ENCODE data around the gene ZNF783.

Gene ZNF783

GRCh38 chr7:149296368-149296767 is 34.4 kb downstream of the ZNF783 start:
- H3K27me3 ChIP-seq (ENCODE audit: control insufficient read depth, insufficient read depth, low read length) = no peaks in the 10 kb centered on the region
- no peaks in the 10 kb centered on the region for H3K36me3 ChIP-seq (ENCODE audit: control insufficient read depth, insufficient read depth, low read length)
- H3K4me1 ChIP-seq (ENCODE audit: control insufficient read depth, insufficient read depth, low read length) = no peaks in the 10 kb centered on the region
- H3K9ac ChIP-seq (ENCODE audit: low read length) = no peak overlapping the region
- H3K9me3 ChIP-seq (ENCODE audit: control insufficient read depth, low read length) = no peaks in the 10 kb centered on the region
- no peak overlapping the region for H3K4me3 ChIP-seq (ENCODE audit: low read length)

GRCh38 chr7:149297034-149297755 is 35.2 kb downstream of the ZNF783 start:
- H3K4me3 ChIP-seq (ENCODE audit: low read length) = no peak overlapping the region
- no peaks in the 10 kb centered on the region for H3K36me3 ChIP-seq (ENCODE audit: control insufficient read depth, insufficient read depth, low read length)
- no peaks in the 10 kb centered on the region for H3K9me3 ChIP-seq (ENCODE audit: control insufficient read depth, low read length)
- no peaks in the 10 kb centered on the region for H3K4me1 ChIP-seq (ENCODE audit: control insufficient read depth, insufficient read depth, low read length)
- H3K27me3 ChIP-seq (ENCODE audit: control insufficient read depth, insufficient read depth, low read length) = no peaks in the 10 kb centered on the region
- H3K9ac ChIP-seq (ENCODE audit: low read length) = no peak overlapping the region

GRCh38 chr7:149300620-149301285 is 38.8 kb downstream of the ZNF783 start:
- H3K9me3 ChIP-seq (ENCODE audit: control insufficient read depth, low read length) = no peaks in the 10 kb centered on the region
- no peaks in the 10 kb centered on the region for H3K27me3 ChIP-seq (ENCODE audit: control insufficient read depth, insufficient read depth, low read length)
- no peaks in the 10 kb centered on the region for H3K36me3 ChIP-seq (ENCODE audit: control insufficient read depth, insufficient read depth, low read length)
- no peak overlapping the region for H3K4me3 ChIP-seq (ENCODE audit: low read length)
- H3K9ac ChIP-seq (ENCODE audit: low read length) = no peak overlapping the region
- H3K4me1 ChIP-seq (ENCODE audit: control insufficient read depth, insufficient read depth, low read length) = no peaks in the 10 kb centered on the region

DNA sequence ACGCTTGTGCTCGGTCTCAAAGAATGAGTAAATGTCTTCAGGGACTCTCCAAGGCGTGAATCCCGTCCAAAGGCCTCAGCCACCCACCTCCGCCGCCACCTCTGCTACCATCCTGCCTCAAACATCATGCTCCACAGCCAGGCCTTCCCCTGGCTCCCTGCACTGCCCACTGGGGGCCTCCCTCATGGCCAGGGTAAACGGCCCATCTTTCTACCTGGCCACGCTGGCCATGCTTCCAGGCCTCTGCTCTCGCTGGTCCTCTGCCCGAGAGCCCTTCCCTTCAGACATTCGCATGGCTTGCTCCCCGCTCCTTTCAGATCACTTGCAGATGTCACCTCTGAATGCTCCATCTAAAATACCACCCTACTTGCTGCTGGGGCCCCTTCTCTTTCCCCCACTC is 40.2 kb downstream of the ZNF783 start:
- H3K36me3 ChIP-seq (ENCODE audit: control insufficient read depth, insufficient read depth, low read length) = no peaks in the 10 kb centered on the region

GRCh38 chr7:149302865-149303264 is 40.9 kb downstream of the ZNF783 start:
- H3K9me3 ChIP-seq (ENCODE audit: control insufficient read depth, low read length) = no peaks in the 10 kb centered on the region
- no peak overlapping the region for H3K4me3 ChIP-seq (ENCODE audit: low read length)
- H3K27me3 ChIP-seq (ENCODE audit: control insufficient read depth, insufficient read depth, low read length) = no peaks in the 10 kb centered on the region
- no peaks in the 10 kb centered on the region for H3K4me1 ChIP-seq (ENCODE audit: control insufficient read depth, insufficient read depth, low read length)
- H3K9ac ChIP-seq (ENCODE audit: low read length) = no peak overlapping the region
- H3K36me3 ChIP-seq (ENCODE audit: control insufficient read depth, insufficient read depth, low read length) = no peaks in the 10 kb centered on the region

More for the DNA sequence above, 40.2 kb downstream of the ZNF783 start:
- Histone ChIP-seq H3K9me3 (ENCODE audit: control insufficient read depth, low read length) (no peaks in the 10 kb centered on the region), H3K9ac (ENCODE audit: low read length) (no peak overlapping the region), H3K27me3 (ENCODE audit: control insufficient read depth, insufficient read depth, low read length) (no peaks in the 10 kb centered on the region), H3K4me1 (ENCODE audit: control insufficient read depth, insufficient read depth, low read length) (no peaks in the 10 kb centered on the region), H3K4me3 (ENCODE audit: low read length) (no peak overlapping the region)

DNA sequence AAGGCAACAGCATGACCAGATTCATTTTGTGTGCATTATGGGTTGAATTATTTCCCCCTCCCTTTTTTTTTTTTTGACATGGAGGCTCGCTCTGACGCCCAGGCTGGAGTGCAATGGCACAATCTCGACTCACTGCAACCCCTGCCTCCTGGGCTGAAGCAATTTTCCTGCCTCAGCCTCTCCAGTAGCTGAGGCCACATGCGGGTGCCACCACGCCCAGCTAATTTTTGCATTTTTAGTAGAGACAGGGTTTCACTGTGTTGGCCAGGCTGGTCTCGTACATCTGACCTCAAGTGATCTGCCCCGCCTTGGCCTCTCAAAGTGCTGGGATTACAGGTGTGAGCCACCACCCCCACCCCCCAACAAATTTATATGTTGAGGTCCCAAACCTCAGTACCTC is 42.0 kb downstream of the ZNF783 start:
- Histone ChIP-seq H3K4me3 (ENCODE audit: low read length) (no peak overlapping the region), H3K9me3 (ENCODE audit: control insufficient read depth, low read length) (no peaks in the 10 kb centered on the region), H3K4me1 (ENCODE audit: control insufficient read depth, insufficient read depth, low read length) (no peaks in the 10 kb centered on the region), H3K27me3 (ENCODE audit: control insufficient read depth, insufficient read depth, low read length) (no peaks in the 10 kb centered on the region), H3K9ac (ENCODE audit: low read length) (no peak overlapping the region), H3K36me3 (ENCODE audit: control insufficient read depth, insufficient read depth, low read length) (no peaks in the 10 kb centered on the region)

GRCh38 chr7:149306854-149307253 is 44.9 kb downstream of the ZNF783 start:
- Histone ChIP-seq H3K4me3 (ENCODE audit: low read length) (no peak overlapping the region), H3K27me3 (ENCODE audit: control insufficient read depth, insufficient read depth, low read length) (no peaks in the 10 kb centered on the region), H3K9me3 (ENCODE audit: control insufficient read depth, low read length) (no peaks in the 10 kb centered on the region), H3K36me3 (ENCODE audit: control insufficient read depth, insufficient read depth, low read length) (no peaks in the 10 kb centered on the region), H3K9ac (ENCODE audit: low read length) (no peak overlapping the region), H3K4me1 (ENCODE audit: control insufficient read depth, insufficient read depth, low read length) (no peaks in the 10 kb centered on the region)

- Histone ChIP-seq H3K4me3 (ENCODE audit: low read length) (no peak overlapping the region), H3K4me1 (ENCODE audit: control insufficient read depth, insufficient read depth, low read length) (no peaks in the 10 kb centered on the region), H3K36me3 (ENCODE audit: control insufficient read depth, insufficient read depth, low read length) (no peaks in the 10 kb centered on the region), H3K27me3 (ENCODE audit: control insufficient read depth, insufficient read depth, low read length) (no peaks in the 10 kb centered on the region), H3K9me3 (ENCODE audit: control insufficient read depth, low read length) (no peaks in the 10 kb centered on the region), H3K9ac (ENCODE audit: low read length) (no peak overlapping the region)
These were observed 45.9 kb downstream of the ZNF783 start for GRCh38 chr7:149307775-149308501.

GRCh38 chr7:149310113-149310836 is 48.3 kb downstream of the ZNF783 start:
- Histone ChIP-seq H3K27me3 (ENCODE audit: control insufficient read depth, insufficient read depth, low read length) (no peaks in the 10 kb centered on the region), H3K36me3 (ENCODE audit: control insufficient read depth, insufficient read depth, low read length) (no peaks in the 10 kb centered on the region), H3K9me3 (ENCODE audit: control insufficient read depth, low read length) (no peaks in the 10 kb centered on the region), H3K4me1 (ENCODE audit: control insufficient read depth, insufficient read depth, low read length) (no peaks in the 10 kb centered on the region), H3K9ac (ENCODE audit: low read length) (no peak overlapping the region), H3K4me3 (ENCODE audit: low read length) (no peak overlapping the region)

GRCh38 chr7:149310990-149311573 is 49.1 kb downstream of the ZNF783 start:
- Histone ChIP-seq H3K9me3 (ENCODE audit: control insufficient read depth, low read length) (no peaks in the 10 kb centered on the region), H3K4me3 (ENCODE audit: low read length) (no peak overlapping the region), H3K27me3 (ENCODE audit: control insufficient read depth, insufficient read depth, low read length) (no peaks in the 10 kb centered on the region), H3K4me1 (ENCODE audit: control insufficient read depth, insufficient read depth, low read length) (no peaks in the 10 kb centered on the region), H3K9ac (ENCODE audit: low read length) (no peak overlapping the region), H3K36me3 (ENCODE audit: control insufficient read depth, insufficient read depth, low read length) (no peaks in the 10 kb centered on the region)

DNA sequence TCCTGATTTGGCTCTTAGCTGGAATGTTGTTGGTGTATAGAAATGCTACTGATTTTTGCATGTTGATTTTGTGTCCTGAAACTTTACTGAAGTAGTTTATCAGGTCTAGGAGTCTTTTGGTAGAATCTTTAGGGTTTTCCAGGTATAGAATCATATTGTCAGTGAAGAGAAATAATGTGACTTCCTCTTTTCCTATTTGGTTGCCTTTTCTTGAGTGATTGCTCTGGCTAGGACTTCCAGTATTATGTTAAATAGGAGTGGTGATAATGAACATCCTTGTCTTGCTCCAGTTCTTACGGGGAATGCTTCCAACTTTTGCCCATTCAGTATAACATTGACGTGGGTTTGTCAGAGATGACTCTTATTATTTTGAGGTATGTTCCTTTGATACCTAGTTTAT is 52.0 kb downstream of the ZNF783 start:
- Histone ChIP-seq H3K36me3 (ENCODE audit: control insufficient read depth, insufficient read depth, low read length) (no peaks in the 10 kb centered on the region), H3K4me1 (ENCODE audit: control insufficient read depth, insufficient read depth, low read length) (no peaks in the 10 kb centered on the region)

More for the DNA sequence above, 52.0 kb downstream of the ZNF783 start:
- Histone ChIP-seq H3K9me3 (ENCODE audit: control insufficient read depth, low read length) (no peaks in the 10 kb centered on the region), H3K27me3 (ENCODE audit: control insufficient read depth, insufficient read depth, low read length) (peaks cover 11% of the 10 kb centered on the region), H3K9ac (ENCODE audit: low read length) (no peak overlapping the region), H3K4me3 (ENCODE audit: low read length) (no peak overlapping the region)
